Occipital lobe (tissue), 2 donors: ENCODE measurements around the gene HOOK1. TPM values are rescaled to one million over a fixed set of nuclear protein-coding genes. Genes with fewer than 3 reads are reported as not detected.
"Not testable (repeated sequence)": the region's sequence is repeated elsewhere in the genome, so short reads cannot be mapped to it uniquely, and the experiment has no call there.

Experiments
- DNase-seq: peaks from one replicate; lab custom pipeline; 2025; lab: John Stamatoyannopoulos, UW
- total RNA-seq: library from RNA; depleted of rRNA; stranded (reverse); fragments of >200 nt; gene quantifications from one replicate; pipeline ENCODE4 v1.2.3, GENCODE V29; 2014

The HOOK1 gene
- total RNA-seq, 1 donor from 2014 or later = 16.8 TPM

- DNase-seq = no peak
These were observed 70.5 kb downstream of the HOOK1 start for GRCh38 chr1:59885160-59885832.

DNA sequence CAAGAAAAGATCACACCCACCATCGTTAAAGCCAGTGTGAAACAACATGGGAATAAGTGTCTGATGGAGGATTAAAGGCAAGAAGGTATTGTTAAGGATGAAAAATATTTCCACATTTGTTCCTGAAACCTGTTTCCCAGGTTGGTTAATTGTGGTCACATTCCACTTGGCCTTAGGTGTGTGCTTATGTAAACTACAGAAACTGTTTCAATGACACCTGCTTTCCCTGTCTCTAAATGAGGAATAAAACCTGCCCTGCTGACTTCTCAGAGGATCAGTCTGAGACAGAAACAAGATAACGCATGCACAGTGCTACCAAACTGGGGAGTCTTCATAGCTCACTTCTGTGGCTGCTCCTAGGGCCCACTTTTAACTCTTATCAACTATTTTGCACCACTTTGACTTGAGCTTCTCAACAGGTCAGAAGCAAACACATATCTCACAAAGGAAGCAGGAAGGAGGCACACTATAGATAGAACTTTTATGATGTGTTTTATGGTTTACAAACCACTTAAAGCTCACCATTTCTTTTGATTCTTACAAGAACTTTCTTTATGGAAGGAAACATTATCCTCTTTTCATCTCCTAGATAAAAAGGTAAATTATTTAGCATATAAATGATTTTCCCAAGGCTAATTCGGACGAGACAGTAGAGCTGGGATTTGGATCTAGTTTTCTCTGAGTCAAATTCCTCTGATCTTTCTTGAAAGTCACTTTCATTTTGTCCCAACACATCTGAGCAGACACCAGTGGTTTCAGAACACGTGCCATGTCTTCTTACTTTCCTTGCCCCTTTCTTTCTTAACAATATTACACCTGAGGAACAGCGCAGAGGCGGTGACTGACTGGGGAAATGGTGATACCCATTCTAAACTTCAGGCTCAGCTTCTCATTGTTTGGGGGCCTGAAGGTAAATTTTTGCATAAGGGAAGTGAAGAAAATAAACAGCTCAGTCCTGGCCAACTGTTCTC, 78.4 kb downstream of the HOOK1 start:
- DNase-seq = no peak

GRCh38 chr1:59897165-59897564, 82.4 kb downstream of the HOOK1 start:
- DNase-seq = no peak

- DNase-seq = no peak
These were observed 84.2 kb downstream of the HOOK1 start for GRCh38 chr1:59898927-59899326.

DNA sequence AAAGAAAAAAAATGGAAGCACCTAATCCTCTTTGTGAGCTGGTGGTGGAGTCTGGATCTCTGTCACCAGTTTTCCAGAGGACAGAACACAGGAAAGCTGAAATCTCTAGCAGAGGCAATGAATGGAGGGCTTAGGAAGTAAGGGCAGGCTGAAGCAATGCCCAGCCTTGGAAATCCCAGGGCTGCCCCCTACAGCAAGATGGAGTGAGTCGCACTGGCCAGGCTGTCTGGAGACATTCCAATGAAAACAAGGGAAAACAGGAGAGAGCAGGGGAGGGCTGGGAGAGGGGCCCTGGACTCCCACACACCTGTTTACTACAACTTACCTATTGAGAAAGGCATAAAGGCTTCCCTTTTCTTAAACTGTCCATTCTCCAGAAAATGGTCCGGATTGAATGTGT, 85.9 kb downstream of the HOOK1 start:
- no peak for DNase-seq

DNA sequence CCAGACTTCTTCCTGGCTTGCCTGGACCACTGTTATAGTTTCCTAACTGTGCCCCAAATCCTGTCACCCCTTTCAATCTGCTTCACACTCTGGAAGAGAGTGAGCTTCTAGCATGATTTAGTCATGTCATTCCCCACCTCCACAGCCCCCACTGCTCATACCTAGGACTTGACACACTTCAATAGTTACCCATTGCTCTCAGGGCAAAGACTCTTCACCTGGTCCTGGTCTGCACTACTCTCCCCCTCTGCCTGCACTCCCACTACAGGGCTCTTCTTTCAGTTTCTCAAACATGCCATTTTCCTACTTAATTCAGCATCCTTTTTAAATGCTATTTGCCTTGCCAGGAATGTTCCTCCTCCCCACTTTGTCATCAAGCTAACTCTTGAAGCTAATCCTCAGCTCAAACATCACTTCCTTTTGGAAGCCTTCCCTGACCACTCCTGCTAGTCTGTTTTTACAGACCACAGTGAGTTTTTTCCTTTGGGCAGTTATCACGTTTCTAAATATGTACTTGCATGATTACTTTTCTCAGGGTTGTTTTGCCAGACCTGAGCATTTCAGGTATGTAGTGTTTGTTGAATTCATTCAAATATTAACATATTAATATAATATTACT, 87.1 kb downstream of the HOOK1 start:
- DNase-seq = no peak

DNA sequence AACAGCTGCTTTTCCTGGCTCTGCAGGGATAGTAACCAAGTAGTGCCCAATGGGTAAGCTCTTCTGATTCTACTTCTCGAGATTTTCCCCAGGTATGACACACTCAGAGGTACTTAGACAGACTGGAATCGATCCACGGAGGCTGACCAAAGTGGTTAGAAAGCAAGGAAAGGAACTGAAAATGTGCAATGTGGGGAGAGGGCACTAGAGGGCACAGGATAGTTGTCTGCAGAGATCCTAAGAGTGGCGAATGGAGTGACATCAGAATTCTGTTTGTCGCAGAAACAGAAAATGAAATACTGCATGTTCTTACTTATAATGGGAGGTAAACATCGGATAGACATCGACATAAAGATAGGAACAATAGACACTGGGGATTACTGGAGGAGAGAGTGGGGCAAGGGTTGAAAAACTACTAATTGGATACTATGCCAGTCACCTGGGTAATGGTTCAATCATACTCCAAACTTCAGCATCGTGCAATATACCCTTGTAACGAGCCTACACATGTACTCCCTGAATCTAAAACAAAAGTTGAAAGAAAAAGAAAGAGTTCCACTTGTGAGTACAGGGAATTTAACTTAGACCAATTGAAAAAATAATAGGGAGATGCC, 88.5 kb downstream of the HOOK1 start:
- DNase-seq = no peak

- DNase-seq = no peak
These were observed 92.2 kb downstream of the HOOK1 start for GRCh38 chr1:59906931-59907330.

DNA sequence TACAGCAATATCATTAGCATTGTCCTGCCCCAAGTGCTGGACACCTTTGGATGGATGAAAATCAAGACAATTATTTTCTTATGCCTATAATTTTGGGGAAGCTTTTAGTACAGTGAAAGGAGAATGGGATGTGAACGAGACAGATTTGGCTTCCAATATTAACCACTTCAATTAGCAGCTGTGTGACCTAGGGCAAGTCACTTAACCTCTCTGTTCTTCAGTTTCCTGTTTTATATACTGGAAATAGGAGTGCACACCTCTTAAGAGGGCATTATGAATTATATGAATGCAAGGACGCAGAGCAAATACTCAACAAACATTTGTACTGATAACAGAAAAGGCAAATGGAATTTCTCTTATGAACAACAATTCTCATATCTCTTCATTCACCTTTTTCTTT, 93.3 kb downstream of the HOOK1 start:
- DNase-seq = no peak

DNA sequence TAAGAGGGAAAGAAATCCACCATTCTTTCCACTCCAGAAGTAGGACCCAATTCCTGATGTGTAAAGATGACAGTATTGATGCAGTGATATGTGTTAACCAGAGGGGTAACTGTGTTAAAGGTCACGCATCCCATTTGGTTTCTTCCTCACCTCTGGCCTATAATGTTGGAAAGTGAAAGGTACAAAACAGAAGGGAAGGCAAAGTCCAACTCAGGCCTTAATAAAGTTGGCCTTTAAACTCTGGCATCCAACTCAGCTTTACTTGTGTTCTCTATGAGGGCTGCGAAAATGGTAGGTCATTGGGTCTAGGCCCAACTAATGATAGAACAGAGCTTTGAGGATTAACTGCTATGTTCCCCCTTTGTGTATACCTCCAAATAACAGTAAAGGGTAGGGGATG, 93.9 kb downstream of the HOOK1 start:
- DNase-seq = no peak

DNA sequence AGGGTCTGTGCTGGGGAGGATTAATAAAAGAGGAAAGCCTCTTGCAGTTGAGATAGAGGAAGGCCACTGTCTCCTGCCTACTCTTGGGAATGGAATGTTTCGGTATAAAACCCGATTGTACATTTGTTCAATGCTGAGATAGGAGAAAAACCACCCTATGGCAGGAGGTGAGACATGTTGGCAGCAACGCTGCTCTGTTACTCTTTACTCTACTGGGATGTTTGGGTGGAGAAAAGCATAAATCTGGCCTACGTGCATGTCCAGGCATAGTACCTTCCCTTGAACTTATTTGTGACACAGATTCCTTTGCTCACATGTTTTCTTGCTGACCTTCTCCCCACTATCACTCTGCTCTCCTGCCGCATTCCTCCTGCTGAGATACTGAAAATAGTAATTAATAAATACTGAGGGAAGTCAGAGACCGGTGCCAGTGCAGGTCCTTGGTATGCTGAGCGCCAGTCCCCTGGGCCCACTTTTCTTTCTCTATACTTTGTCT, 100.1 kb downstream of the HOOK1 start:
- DNase-seq = not testable (repeated sequence)

GRCh38 chr1:59915516-59915915, 100.8 kb downstream of the HOOK1 start:
- DNase-seq = no peak

DNA sequence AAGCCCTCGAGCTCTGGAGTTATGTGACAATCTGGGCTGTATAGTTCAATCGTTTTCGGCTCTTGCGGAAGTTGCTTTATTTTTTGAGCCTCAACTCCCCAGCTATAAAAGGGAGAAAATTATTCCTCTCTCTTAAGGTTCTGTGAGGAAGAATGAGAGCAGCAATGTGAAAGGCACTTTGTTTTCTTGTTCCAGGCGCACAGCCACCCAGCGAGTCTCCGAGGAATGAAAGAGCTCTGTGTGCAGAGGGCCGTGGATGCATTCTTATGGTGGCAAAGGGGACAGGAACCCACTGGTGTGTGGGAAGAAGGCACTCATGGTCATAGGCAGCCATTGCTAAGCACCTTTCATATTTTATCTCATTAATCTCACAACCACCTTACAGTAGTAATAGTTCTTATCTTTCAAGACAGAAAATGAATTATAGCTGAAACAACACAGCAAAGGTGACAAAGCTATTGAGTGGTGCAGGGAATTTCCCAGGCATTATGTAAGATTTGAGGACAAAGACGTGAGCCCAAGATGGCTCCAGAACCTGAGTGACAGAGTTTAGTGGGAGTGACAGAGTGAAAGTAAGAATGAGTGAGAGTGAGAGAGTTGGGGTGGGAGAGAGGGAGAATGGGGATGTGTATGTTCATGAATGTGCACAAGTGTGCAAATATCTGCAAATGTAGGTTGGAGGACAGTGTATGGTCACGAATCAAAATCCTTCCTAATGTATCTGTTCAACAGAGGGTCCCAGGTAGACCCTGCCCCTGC, 102.5 kb downstream of the HOOK1 start:
- DNase-seq = peak; percentile 39

- DNase-seq = no peak
These were observed 103.0 kb downstream of the HOOK1 start for GRCh38 chr1:59917785-59918180.

DNA sequence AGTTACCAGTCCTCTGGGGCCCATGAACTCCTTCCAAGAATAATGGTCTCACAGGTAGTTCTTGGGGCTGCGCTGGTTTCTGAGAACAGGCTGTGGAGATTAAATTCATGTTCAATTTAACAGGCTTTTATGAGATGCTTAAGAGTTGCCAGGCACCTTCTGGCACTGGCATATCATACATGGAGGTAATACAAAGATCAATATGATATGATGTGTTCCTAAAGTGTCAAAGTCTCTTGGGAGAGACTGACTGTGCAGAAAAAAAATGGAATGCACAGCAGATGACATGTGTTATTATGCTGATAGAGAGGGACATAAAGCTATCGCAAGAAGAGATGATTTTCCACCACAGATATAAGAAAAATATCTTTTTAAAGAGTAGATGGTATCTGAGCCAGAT, 105.0 kb downstream of the HOOK1 start:
- no peak for DNase-seq

DNA sequence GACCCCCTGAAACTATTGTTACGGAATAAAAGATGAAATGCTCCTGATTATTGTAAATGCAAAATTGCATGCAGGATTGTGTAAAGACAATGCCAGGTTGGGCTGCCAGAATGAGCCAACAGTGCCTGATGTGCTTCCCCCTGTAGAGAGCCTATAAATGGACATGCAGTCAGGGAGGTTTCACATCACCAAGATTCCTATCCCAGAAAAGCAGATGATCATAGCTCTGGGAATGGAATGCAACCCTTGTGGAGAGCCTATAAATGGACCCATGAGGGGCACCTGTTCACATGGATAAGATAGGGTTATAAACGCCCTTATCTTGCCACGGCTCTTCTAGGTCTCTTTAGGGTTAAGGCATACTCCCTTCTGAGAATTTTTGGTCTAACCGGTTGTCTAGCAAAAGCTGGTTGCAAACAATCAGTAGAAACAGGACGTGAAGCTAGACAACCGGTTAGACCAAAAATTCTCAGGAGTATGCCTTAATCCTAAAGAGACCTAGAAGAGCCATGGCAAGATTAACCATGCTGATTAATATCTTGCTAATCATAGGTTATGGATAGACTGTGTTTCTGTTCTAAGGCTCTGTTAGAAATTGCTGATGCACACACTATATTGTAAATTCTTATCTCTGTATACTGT, 106.6 kb downstream of the HOOK1 start:
- not testable (repeated sequence) for DNase-seq

DNA sequence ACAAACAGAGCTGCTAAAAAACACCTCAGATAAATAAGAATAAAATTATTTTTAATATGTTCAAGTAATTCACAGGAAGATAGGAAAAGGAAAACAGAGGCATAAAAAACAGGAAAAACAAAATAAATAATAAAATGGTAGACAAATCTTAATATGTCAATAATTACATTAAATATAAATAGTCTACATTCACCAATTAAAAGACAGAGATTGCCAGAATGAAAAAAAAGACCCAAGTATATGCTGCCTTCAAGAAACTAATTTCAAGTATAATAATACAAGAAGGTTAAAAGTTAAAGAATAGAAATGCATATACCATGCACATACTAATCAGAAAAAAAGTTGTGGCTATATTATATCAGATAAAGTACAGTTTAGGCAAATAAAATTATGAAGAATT, 109.9 kb downstream of the HOOK1 start:
- no peak for DNase-seq
